OCI-LY3 (cell line): ENCODE data around the gene RAD51B.

Experiments
- CTCF ChIP-seq: fragments of 200-600, 300-600 bp; sonication (generic); IDR thresholded peaks from 2 replicates; pipeline ENCODE4 v1.5.1; 2014; ENCODE audit warnings: antibody characterized with exemption, low read length, low read depth
- EZH2phosphoT487 ChIP-seq: fragments of 200-600 bp; shearing (Covaris generic); IDR thresholded peaks from 2 replicates; pipeline ENCODE4 v1.6.1; 2018; ENCODE audit warnings: antibody characterized with exemption, mixed run types, low read depth

DNA sequence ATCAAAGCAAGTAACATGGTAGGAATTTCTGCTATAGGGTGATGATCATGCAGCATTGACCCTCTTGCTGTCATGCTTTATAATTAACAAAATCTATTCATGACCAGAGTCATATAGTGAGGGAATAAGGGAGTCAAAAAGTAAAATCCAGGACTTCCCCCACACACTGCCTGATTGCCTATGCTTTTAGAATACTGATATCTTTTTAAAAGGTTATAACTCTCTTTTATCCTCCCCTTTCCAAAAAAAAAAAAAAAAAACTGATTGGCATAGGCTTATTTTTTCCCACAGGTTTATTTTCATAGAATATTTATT lies 921.9 kb downstream of the RAD51B start:
- TF ChIP-seq CTCF (no peak), EZH2phosphoT487 (no peak)
